Activated CD4-positive, alpha-beta T cell treated with anti-CD3 and anti-CD28 coated beads, Interleukin-2, Interleukin-6, amounts not matched to agents 100 ng/mL and 50 ng/mL, durations not matched to agents 16 hours and 8 hours (primary cell): ENCODE results near the gene NDUFS2.
A peak's percentile ranks its signal among the peaks of the same experiment; 100 is the strongest.

ENCODE experiments used
- DNase-seq: peaks from one replicate; pipeline ENCODE4 v3.0.0-alpha.2; 2020

Gene NDUFS2

DNA sequence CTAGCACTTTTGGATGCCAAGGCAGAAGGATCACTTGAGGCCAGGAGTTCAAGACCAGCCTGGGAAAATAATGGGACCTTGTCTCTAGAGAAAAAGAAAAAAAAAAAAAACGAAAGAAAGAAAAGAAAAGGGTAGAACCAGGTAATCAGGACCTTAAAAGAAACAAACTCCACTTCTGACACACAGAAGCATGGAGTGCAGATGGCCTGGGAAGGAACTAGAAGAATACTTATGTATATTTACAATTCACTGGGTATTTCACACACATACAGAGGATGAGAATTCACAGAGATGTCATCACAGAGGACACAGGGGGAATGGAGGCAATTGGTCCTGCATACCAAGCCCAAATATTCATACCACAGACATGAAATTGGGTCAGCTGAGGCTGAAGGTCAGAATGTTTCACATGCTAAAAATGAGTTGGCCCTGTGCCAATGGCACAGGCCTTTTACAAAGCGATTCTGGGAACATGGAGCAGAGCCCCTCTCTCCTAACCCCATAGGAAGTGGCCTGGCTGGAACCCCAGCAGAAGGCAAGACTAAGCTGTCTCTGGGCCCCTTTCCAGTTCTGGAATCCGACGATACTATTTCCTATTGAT lies 29.3 kb upstream of the NDUFS2 start:
- DNase-seq: no peak

DNA sequence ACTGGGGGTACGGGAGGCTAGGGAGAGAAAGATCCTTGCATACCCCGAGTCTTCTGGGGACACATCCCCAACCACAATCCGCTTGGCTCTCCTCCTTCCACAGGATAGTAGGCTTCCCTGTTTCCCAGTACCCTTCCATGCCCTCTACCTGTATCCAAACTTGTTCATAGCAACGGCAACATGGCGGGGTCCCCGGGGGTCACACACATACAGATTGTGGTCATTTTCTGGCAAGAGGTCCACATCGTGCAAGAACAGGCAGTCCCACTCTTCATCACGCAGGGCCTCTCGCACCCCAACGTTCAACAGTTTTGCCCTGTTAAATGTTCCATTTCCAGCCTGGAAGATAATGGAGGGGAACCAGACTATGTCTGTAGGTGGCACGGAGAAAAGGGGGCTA lies 28.5 kb upstream of the NDUFS2 start:
- no peak for DNase-seq

DNA sequence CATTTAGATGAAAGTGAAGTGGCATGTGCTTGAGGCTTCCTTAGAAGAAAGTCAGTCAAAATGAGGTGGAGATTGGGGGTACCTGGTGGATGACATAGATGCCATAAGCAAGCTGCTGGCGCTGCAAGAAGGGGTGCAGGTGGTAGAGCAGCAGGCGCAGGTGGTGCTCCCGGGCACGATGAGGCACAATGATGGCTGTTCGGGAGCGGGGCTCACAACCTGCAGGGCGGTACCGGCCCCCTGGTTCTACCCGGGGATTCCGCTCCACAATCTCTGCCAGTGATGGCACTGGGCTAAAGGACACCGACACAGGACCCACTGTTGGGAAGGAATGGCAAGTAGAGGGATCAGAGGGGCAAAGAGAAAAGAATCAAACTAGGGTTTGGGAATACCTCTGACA lies 27.3 kb upstream of the NDUFS2 start:
- no peak for DNase-seq

DNA sequence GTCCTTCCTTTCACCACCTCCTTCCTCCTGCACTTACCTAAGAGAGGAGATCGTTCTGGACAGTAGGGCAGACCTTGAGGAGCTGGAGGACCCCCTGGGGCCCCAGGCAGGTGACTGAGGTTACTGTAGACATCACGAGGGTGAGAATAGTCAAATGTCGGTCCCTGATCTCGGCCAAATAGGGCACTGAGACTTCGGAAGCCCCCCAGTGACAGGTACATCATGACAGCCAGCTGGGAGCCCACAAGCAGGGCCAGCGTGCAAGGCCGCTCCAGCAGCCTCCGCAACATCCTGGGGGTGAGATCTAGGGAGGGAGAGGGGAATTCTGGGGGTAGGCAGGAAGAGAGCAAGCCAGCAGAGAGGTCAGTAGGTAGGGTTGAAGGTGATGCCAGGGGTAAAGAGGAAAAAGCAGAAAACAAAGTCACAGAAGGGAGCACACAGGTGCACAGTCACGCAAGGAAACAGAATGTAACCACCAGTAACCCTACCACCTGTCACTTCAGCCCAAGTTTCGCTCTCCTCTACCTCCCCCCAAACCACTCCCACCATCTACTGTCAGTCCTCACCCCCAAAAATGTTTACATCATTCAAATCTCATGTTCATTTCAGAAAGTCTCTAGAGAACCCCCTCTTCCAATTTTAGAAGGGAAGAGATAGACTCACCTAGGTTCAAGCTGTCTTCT lies 26.3 kb upstream of the NDUFS2 start:
- no peak for DNase-seq

DNA sequence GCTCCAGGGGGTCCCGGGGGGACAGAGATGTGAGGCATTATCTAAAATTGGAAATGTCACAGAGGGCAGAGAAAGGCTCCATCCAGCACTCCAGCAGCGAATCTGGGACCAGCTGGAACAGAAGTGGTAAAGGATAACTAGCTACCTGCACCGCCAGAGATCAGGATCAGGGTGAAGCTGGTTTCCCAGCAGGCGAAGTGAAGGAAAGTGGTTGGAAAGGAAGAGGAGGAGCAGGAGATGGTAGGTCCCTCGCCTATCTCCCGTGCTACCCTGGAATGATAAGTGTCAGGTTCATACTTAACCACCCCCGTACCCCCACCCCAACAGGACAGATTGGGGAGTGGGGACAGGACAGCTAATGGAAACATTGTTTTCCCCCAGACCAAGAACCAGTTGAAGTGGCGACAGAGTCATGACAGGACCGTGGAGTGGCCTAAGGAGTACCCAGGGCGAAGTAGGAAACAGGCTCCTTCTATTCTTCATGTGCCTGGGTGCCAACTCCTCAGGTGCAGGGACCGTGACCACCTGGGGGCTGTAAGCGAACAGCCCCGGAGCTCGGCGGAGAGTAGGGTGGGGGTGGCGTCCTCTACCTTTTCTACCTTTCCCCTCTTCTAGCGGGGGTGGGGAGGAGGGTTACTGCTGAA lies 25.6 kb upstream of the NDUFS2 start:
- DNase-seq: no peak

DNA sequence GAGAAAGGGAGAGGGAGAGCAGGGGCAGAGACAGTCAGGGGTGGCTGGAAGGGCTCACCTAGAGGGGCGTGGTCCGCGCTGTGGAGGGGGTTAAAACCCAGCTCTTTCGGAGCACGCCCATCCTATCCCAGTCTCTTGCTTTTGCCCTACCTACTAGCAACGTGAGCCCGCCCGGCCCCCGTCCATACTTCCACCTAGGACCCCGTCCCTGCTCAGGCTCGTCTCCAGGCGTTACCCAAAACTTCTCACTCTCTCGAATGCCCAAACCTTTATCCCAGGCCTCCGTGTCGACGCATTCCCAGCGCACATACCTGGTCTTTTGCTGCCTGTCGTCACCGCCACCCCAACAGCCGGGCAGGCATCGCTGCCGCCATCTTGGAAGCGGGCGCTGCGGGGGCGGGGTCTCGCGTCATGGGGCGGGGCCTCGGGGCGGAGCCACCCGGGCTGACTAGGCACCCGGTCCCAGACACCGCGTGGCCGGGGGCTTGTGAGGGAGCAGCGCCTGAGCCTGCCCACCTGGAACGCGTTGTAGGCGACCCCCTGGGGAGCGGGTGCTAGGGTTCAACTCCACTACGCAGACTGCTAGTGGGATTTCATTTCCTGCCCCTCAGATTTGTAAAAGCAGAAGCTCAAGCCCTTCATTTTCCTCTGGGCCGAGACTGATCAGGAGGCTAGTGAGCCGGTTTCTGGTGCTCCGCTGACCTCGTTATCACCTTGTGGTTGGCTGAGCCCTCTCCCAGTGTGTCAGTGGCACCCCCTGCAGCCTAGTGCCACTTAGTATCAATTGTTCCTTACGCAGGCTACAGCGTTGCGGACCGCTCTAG lies 24.8 kb upstream of the NDUFS2 start, which contains the start of gene B4GALT3:
B4GALT3 (minus strand) TSS at position 396 of the 824 bp plus-strand sequence. CDS start 1,447 bp downstream, outside the sequence.
- DNase-seq: peak; percentile 97

DNA sequence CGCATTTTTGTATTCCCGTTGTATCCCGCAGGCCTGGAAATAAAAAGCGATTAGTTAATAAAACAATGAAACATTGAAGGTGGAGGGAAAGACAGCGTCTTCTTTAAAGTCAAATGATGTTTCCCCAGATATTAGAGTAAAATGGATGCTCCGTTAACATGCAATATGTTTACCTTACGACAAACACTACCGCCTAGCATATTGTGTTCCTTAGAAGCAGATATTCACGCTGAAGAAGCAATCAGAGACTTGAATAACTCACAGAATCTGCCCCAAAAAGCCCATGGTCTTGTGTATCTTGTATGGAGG lies 24.3 kb upstream of the NDUFS2 start:
- DNase-seq: no peak

DNA sequence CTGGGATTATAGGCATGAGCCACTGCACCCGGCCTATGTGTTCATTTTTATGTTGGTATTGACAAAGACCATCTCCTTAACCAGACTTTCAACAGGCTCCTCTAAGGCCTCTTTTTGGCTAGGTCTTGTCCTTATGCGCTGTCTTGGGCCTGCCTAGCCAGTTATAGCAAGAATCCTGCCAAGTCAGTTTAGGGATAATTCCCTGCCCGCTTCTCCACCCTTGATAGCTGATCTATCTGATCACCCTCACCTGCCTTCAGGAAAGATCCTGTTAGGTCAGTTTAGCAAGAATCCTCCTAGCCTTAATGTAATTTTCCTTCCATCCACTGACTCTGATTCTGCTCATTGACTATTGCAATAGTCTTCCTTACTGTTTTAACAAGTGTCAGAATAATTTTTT lies 22.5 kb upstream of the NDUFS2 start:
- no peak for DNase-seq

DNA sequence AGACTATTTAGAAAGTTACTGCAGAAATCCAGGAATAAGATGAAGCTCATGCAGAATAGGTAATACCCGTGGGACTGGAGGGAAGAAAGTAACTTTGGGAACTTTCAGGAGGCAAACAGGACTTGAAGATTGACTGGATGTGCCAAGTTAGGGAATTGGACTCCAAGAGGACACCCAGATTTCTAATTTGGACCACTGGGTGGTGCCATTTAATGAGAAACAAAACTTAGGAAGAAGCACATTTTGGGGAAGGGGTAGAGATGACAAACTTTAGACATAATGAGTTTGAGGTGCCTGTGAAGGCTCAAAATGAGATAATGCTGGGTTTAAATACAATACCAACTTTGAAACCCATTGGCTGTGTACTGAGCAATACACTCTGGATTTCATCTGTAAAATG lies 21.5 kb upstream of the NDUFS2 start:
- peak; percentile 42 for DNase-seq

DNA sequence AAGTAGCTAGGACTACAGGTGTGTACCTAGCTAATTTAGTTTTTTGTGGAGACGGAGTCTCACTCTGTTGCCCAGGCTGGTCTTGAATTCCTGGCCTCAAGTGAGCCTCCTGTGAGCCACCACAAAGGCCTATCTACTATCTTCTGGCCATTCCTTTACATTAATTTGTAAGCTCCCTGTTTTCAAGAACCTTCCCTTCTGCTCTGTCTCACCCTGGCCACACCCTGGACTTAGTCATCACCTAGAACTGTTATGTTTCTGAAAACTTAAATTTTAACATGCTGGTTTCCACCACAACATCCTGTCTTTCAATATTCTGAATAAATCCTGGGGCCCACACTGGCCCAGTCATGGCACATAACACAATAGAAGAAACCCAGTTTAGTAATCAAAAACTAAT lies 20.0 kb upstream of the NDUFS2 start:
- DNase-seq: peak; percentile 87

DNA sequence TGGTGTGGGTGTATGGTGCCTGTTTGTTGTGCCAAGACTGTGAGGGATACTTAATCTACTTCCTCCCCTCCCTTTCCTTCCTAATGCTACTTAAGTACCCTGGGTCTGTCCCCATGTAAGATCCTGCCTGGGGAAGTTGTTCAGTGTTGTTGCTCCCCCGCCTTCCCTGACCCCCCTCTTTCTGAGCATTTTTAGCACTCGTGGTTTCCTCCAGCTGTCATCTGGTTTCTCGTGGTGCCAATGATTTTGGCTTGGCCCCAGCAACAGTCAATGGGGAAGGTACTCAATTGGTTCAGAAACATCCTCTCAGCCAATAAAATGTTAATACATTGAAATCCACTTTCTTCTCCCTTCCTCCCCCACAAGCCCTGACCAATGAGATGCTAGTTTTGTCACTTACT lies 16.9 kb upstream of the NDUFS2 start:
- DNase-seq: peak; percentile 87

DNA sequence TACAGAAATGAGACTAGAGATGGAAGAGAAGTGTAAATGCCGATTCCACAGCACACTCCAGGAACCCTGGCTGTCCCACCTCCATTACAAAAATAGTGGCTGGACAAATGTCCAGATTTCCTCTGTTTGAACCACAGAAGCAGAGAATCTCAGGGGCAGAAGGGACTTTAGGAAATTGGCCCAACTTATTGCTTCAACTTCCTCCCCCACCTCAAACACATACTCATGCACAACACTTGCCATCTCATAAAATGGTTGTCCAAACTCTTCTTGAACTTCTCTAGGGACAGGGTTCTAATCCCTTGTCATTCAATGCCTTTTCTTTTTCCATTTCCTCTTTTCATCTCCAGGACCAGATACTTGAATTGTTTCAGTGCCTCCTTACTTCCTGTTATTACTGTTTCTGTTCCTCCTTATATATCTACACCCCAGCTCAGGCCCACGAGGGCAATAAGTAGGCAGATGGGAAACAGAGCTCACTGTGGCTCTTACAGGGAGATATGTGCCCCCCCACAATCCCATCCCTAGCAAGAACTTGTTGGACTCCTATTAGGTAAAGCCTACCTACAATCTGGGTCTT lies 16.3 kb upstream of the NDUFS2 start:
- no peak for DNase-seq

DNA sequence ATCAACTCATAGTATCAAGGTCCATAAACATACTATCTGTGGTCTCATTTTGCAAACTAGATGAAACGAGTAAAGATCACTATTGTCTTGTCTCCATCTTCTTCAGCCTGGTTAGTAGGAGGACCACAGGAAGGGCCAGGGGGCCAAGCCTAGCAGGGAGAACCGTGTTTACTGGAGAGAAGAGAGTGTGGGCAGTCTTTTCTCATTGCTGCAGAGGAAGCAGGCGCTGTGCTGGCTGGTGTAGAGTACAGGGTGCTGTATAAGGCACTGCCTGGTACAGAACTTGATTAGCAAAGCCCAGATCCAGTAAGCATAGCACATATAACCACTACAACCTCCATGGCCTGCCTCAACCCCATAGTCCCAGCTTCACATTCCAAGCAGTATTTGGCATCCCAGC lies 14.9 kb upstream of the NDUFS2 start:
- DNase-seq: no peak

DNA sequence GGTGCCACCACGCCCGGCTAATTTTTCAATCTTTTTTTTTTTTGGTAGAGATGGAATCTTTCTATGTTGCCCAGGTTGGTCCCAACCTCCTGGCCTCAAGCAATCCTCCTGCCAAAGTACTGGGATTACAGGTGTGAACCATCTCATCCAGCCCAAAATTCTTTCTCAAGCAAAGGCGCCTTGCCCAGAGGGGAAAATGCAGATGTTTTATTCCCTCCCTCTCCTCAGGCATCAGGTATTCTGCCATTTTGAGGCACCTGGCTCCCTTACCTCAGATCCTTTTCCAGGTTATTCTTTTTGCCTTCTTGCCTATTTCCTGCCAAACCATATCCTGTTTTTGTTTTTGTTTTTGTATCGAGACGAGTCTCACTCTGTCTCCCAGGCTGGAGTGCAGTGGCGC lies 13.8 kb upstream of the NDUFS2 start:
- DNase-seq: no peak

DNA sequence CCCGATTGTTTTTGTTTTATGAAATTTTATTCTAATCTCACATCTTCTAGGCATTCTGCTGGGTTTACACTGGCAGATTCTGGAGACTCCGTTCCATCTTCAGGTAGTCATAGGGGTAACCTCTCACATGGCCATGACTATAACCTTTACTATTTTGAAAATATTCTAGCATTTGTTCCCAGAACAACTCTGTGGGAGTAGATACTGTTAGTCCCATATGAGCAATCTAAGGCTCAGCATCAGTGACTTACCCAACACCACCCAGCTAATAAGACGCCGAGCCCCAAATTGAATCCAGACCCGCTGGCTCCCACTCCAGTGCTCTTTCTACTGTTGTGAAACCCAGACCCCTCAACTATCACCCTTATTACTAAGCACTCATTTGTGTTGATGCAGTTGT lies 13.1 kb upstream of the NDUFS2 start:
- DNase-seq: no peak

DNA sequence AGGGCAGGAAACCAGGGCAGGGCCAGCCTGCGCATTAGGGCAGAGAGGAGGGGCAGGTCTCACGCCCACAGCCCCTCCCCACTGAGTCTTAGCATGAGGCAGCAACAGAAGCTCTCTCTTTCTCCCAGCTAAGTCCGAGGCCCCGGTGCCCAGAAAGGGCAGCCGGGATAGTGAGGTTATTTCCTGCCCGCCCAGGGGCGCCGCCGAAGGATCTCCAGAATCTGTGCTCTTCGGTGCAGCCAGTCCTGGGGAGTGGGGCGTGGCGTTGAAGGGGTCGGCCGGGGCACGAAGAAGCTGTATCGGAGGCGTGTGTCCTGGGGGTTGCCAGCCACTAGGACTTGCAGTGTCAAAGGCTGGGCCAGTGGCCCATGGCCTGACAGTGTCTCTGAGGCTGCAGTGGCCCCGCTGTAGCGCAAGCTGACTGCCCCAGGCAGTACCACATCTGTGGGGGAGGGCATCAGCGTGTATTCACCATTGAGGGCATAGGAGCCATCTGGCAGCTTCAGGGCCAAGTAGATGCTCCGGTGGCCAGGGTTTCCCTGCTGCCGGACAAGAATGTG lies 11.1 kb upstream of the NDUFS2 start:
- no peak for DNase-seq

DNA sequence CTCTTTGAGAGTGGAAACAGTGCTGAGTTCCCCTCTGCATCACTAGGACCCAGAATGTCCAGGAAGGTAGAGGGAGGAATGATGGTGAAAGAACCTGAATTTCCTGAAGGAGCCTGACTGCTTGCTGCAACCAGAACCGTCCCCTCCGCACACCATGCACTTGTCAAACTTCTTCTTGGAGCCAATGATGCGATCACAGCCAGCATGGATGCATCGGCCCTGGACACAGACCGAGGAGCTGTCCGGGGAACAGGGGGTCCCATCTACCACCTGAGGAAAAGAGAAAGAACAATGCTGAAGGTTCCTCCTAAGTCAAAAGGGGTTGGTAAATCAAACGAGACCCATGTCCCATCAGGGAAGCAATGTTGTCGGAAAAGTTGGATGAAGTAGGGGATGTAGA lies 10.2 kb upstream of the NDUFS2 start:
- DNase-seq: no peak

DNA sequence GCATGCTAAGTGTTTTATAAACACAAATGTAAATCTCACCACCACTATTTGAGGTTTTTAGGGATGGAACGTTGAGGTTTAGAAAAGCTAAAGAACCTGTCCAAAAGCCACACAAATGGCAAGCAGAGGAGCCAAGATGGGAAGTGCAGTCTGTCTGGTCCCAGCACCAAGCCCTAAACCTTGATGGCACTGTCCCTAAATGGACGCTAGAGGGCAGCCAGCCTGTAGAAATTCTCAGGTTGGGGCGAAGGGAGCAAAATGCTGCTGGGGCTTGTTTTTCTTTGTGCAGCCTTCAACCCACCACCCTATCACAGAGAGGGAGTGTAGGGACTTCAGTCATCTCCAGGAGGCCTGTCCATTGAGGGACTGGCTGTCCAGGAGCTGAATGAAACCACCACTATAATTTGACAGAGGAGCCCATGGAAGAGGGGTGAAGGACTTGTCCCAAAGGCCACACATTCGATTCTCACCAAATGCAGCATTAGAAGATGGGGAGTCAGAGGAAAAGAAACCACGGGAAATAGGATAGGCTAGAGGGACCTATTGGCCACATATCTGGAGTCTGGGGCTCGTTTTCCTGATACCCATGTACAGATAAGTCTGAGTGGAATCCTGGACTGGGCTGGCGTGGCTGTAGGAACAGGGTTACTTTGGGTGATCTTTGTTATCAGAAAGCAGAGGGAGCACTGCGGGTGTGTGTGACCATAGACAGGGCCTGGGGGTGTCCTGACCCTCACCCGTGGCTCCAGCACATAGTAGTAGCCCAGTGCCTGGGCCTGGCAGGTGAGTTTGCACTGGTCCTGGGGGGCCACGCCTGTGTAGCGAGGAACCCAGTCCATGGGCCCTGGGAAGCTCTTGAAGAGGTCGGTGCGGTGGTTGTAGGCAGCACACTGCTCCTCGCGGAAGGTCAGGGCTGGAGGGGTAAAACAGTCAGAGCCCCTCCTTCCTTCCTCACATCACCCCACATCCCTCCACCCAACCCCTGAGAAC lies 9.4 kb upstream of the NDUFS2 start:
- DNase-seq: peak; percentile 82

DNA sequence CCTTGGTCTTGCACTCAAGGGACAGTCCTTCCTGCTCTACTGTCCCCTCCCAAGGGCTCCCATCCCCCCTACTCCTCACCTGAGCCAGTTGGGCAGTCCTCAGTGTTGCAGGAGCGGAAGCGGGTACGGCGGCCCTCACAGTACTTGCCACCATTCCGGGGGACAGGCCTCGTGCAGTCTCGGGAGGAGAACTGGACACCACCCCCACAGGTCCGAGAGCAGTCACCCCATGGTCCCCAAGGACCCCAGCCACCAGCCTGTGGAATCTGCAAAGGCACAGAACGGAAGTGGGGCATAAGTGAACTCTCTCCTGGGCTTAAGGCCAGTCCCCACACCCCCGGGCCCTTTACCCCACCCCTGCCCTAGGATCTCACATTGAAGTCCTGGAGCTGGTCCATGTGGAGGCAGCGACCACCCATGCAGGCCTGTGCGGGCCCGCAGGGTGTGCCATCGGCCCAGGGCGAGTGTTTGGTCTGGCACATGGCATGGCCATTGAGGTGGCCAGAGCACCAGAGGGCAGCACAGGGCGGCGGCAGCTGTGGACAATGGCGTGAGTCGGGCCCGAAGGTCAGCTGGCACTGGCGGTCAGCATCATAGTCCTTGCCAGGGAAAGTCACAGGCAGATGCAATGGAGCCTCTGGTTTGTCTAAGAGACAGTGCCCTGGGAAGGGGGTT lies 8.5 kb upstream of the NDUFS2 start:
- DNase-seq: no peak

DNA sequence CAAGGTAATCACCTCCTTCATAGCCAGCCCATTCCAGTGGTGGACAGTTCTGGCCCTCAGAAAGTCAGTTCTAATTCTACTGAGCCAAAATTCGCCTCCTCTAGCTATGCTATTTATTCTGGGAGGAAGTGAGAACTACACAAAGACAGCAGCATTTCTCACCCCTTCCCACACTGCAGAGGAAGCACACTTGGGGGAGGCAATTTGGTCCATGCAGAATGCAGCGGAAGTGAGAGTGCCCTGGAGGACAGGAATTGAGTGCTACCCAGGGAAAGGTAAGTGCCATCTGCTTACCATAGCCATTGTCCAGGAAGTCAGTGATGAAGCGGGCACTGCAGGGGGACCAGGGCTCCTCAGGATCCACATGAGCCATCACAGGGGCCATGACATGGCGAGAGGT lies 7.0 kb upstream of the NDUFS2 start:
- DNase-seq: no peak

DNA sequence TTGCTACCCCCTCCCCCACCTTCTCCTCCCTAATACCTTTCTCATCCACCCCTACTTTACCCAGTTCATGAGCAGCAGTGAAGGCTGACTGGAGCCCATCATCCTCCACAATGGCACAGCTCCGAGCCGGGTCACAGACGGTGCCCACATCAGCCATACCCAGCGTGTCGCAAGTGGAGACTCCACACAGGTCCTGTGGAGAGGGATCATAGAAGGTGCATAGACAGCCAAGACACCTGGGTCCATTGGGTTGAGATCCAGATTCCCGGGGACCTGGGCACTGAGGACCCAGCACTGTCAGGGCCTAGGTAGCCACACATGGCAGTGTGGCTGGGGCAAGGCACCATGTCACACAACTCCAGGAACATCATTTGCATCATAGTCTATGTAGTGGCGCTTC lies 6.1 kb upstream of the NDUFS2 start:
- no peak for DNase-seq
